GM12878 (cell line): Measurements from ENCODE around the gene LDHA. TPM values are rescaled to one million over a fixed set of nuclear protein-coding genes. Genes with fewer than 3 reads are reported as not detected.

ENCODE experiments used
- ATAC-seq: fragments of 200-7000 bp; cut with Tn5 transposase; 3 replicates; pipeline ENCODE4 v1.9.1; 2020; ENCODE audit warnings: mild to moderate bottlenecking, moderate library complexity
- BruUV-seq: library from RNA; stranded (reverse); fragments of 400-500 nt; replicated peaks from 2 replicates; lab custom pipeline; 2021; lab: Mats Ljungman, UMichigan
- CTCF ChIA-PET: fragments of 300-600 bp; sonication (Branson Sonifier 250); formaldehyde crosslinking; extraction: SDS; loops from one replicate; lab custom pipeline; 2021; ENCODE audit warnings: inconsistent platforms; lab: Yijun Ruan, JAX
- POLR2A ChIA-PET: fragments of 350-600 bp; formaldehyde crosslinking; extraction: SDS; loops from one replicate; lab custom pipeline; 2021; ENCODE audit warnings: inconsistent platforms; lab: Charles Lee
- RAD21 ChIA-PET: fragments of 300-600 bp; sonication (Branson Sonifier 250); formaldehyde crosslinking; loops from one replicate; lab custom pipeline; 2023; ENCODE audit warnings: antibody characterized with exemption; ENCODE audit not compliant: unreplicated experiment; lab: Charles Lee
- SMC1A ChIA-PET: fragments of 300-600 bp; sonication (Branson Sonifier 250); formaldehyde crosslinking; loops from one replicate; lab custom pipeline; 2023; ENCODE audit not compliant: unreplicated experiment, uncharacterized antibody; lab: Charles Lee
- DNase-seq: peaks from one replicate; pipeline ENCODE4 v3.0.0-alpha.2; 2011; ENCODE audit warnings: low read depth, low spot score
- FAIRE-seq: peaks from 3 replicates; lab custom pipeline; 2011; peaks lifted over from hg19 to GRCh38; lab: Jason Lieb, UNC
- H2AFZ ChIP-seq: 2 replicates; pipeline ENCODE4 v1.6.0; 2011; ENCODE audit warnings: low read depth, low read length, control low read depth; ENCODE audit not compliant: control insufficient read depth
- H3K27ac ChIP-seq: 2 replicates; pipeline ENCODE4 v1.5.1; 2011; ENCODE audit warnings: control low read depth; ENCODE audit not compliant: control insufficient read depth, insufficient read depth
- H3K27me3 ChIP-seq, 2 experiments: replicated peaks in 1 of 2; 2 replicates each; pipeline versions ENCODE4 v1.6.0 to v1.6.1; 2011; ENCODE audit warnings: low read length in 1 of 2; ENCODE audit not compliant: control insufficient read depth in 2 of 2, insufficient read depth in 2 of 2
- H3K36me3 ChIP-seq, 2 experiments: 2 replicates each; pipeline ENCODE4 v1.5.1; 2011; ENCODE audit warnings: low read length in 1 of 2; ENCODE audit not compliant: control insufficient read depth in 2 of 2, insufficient read depth in 2 of 2
- H3K4me1 ChIP-seq: 2 replicates; pipeline ENCODE4 v1.6.1; 2011; ENCODE audit warnings: mild to moderate bottlenecking, low read length, moderate library complexity, mixed read lengths; ENCODE audit not compliant: control insufficient read depth, insufficient read depth
- H3K4me2 ChIP-seq: 2 replicates; pipeline ENCODE4 v1.6.0; 2011; ENCODE audit warnings: control low read depth; ENCODE audit not compliant: control insufficient read depth, insufficient read depth
- H3K4me3 ChIP-seq: fragments of 200-600 bp; sonication (generic); 2 replicates; pipeline ENCODE4 v1.5.1; 2016
- H3K79me2 ChIP-seq: 2 replicates; pipeline ENCODE4 v1.6.0; 2011; ENCODE audit warnings: low read length; ENCODE audit not compliant: control insufficient read depth, insufficient read depth
- H3K9ac ChIP-seq: 2 replicates; pipeline ENCODE4 v1.8.0; 2011; ENCODE audit warnings: low read length, control low read depth, mixed read lengths; ENCODE audit not compliant: control insufficient read depth, insufficient read depth
- H3K9me3 ChIP-seq: replicated peaks from 3 replicates; pipeline ENCODE4 v1.5.1; 2011; ENCODE audit warnings: mild to moderate bottlenecking, low read length; ENCODE audit not compliant: control insufficient read depth, insufficient read depth
- H4K20me1 ChIP-seq: 2 replicates; pipeline ENCODE4 v1.6.0; 2011; ENCODE audit not compliant: control insufficient read depth, insufficient read depth
- BMI1 ChIP-seq: fragments of 450-650 bp; IDR thresholded peaks from 2 replicates; pipeline ENCODE4 v1.6.1; 2016; ENCODE audit warnings: mild to moderate bottlenecking, moderate library complexity, borderline replicate concordance
- CBX5 ChIP-seq: sonication (generic); IDR thresholded peaks from 2 replicates; pipeline ENCODE4 v1.6.1; 2016; ENCODE audit warnings: low read depth, moderate library complexity, mild to moderate bottlenecking, inconsistent platforms
- CEBPB ChIP-seq, 2 experiments: fragments of 150-350 bp in 1 of 2; IDR thresholded peaks; 2 replicates each; pipeline ENCODE4 v1.6.1; 2012 to 2014; ENCODE audit warnings: low read depth in 2 of 2, low read length in 2 of 2, borderline replicate concordance in 1 of 2, inconsistent platforms in 1 of 2
- CHD2 ChIP-seq: IDR thresholded peaks from 2 replicates; pipeline ENCODE4 v1.6.1; 2011; ENCODE audit warnings: low read depth, low read length, improper control_type of control experiment, borderline replicate concordance
- EZH2 ChIP-seq: IDR thresholded peaks from 2 replicates; pipeline ENCODE4 v1.6.1; 2012; ENCODE audit warnings: low read depth, mild to moderate bottlenecking, control low read depth, inconsistent platforms, low read length, borderline replicate concordance; ENCODE audit not compliant: control insufficient read depth
- KAT2A ChIP-seq: conservative IDR thresholded peaks from 2 replicates; pipeline ENCODE4 v1.6.1; 2011; ENCODE audit warnings: low read depth, low read length; ENCODE audit not compliant: control insufficient read depth
- MEF2A ChIP-seq: IDR thresholded peaks from 2 replicates; pipeline ENCODE4 v1.6.1; 2011; ENCODE audit warnings: low read depth, mild to moderate bottlenecking, low read length, moderate library complexity; ENCODE audit not compliant: insufficient read depth
- NFYA ChIP-seq: IDR thresholded peaks from 2 replicates; pipeline ENCODE4 v1.6.1; 2011; ENCODE audit warnings: low read depth, mild to moderate bottlenecking, low read length, improper control_type of control experiment, borderline replicate concordance
- NR2F1 ChIP-seq: fragments of 450-650 bp; conservative IDR thresholded peaks from 2 replicates; pipeline ENCODE4 v1.6.1; 2017; ENCODE audit warnings: mild to moderate bottlenecking
- POU2F2 ChIP-seq: IDR thresholded peaks from 3 replicates; pipeline ENCODE4 v1.6.1; 2011; ENCODE audit warnings: low read depth, mild to moderate bottlenecking, low read length, borderline replicate concordance
- SIN3A ChIP-seq: IDR thresholded peaks from 2 replicates; pipeline ENCODE4 v1.6.1; 2012; ENCODE audit warnings: low read depth, low read length, improper control_type of control experiment
- SMAD1 ChIP-seq: fragments of 450-650 bp; IDR thresholded peaks from 2 replicates; pipeline ENCODE4 v1.6.1; 2018; ENCODE audit warnings: mild to moderate bottlenecking, low read depth; ENCODE audit not compliant: partially characterized antibody
- SMC3 ChIP-seq: IDR thresholded peaks from 2 replicates; pipeline ENCODE4 v1.6.1; 2011; ENCODE audit warnings: low read length, improper control_type of control experiment, borderline replicate concordance
- TARDBP ChIP-seq: IDR thresholded peaks from 2 replicates; pipeline ENCODE4 v1.6.1; 2016; ENCODE audit warnings: borderline replicate concordance
- WGBS: methylation state at CpG from one replicate; pipeline ENCODE4 v1.1.6; 2016; ENCODE audit warnings: low lambda C conversion rate; ENCODE audit not compliant: insufficient replicate concordance, insufficient coverage; ENCODE audit errors: missing lambda C conversion rate; 5-methylcytosine and 5-hydroxymethylcytosine counted together
- in situ Hi-C: fragments of 300-500 bp; cut with MboI; formaldehyde crosslinking; loops from 9 replicates; pipeline ENCODE4 v1.14.3; 2018; ENCODE audit warnings: mixed read lengths
- intact Hi-C: fragments of 100-400 bp; cut with micrococcal nuclease; formaldehyde crosslinking; loops from one replicate; pipeline ENCODE4 v1.14.2; 2022; ENCODE audit not compliant: unreplicated experiment
- polyA plus RNA-seq, 11 experiments: library from polyadenylated mRNA; depleted of rRNA in 4 of 11; unstranded in 6 of 11; stranded (reverse) in 5 of 11; fragments of >200 nt; fragmentation: Nextera tagmentation in 4 of 11; fragmentation: Illumina TruSeq in 1 of 11; extraction: Ambion mirVana in 4 of 11; extraction: Trizol in 1 of 11; gene quantifications; 1 replicate in 1 of 11; 2 replicates in 10 of 11; pipeline versions ENCODE4 v1.2.1 to v1.2.3, GENCODE V29; 2011 to 2016; ENCODE audit warnings: inconsistent platforms in 2 of 11, missing spikeins in 2 of 11, low read depth in 1 of 11
- total RNA-seq, 4 experiments: library from RNA; depleted of rRNA in 3 of 4; stranded (reverse); fragments of >200 nt in 3 of 4; fragmentation: Illumina TruSeq in 1 of 4; extraction: Trizol in 1 of 4; gene quantifications; 2 replicates each; pipeline versions ENCODE4 v1.2.1 to v1.2.3, GENCODE V29; 2013 to 2021
- TF ChIP-seq, protein P1 (sequence below): fragments of 450-650 bp; IDR thresholded peaks from 2 replicates; pipeline ENCODE4 v1.6.1; 2017; ENCODE audit warnings: mild to moderate bottlenecking
- TF ChIP-seq, protein P2 (sequence below): fragments of 450-650 bp; IDR thresholded peaks from 2 replicates; pipeline ENCODE4 v1.6.1; 2016; ENCODE audit warnings: mild to moderate bottlenecking
- TF ChIP-seq, protein P3 (sequence below): IDR thresholded peaks from 2 replicates; pipeline ENCODE4 v1.6.1; 2012; ENCODE audit warnings: low read depth, low read length, improper control_type of control experiment

The LDHA gene
- total and polyA plus RNA-seq, 10 of the 15 experiments (the other 5 are each of a cell fraction or from before 2014, with no cell fraction given): 773 to 2,300 (median 1,367) TPM

DNA sequence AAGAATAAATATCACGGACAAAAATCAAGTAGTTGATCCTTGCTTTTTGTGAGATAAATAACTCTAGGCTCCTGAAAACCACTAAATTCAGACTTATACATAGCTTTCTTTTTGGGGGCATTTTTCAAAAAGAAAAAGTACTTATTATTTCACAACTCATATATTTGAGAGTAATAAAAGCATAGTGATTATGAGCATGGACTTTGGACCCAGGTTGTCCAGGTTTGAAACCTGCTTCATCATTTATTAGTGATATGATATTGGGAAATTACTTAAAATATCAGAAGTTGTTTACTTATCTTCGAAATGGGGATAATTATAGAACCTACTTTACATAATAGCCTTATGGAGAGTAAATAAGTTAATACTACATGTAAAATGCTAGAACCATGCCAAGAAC is 44.3 kb downstream of the LDHA start:
- intact Hi-C loops: no loop called here

GRCh38 chr11:18449251-18449650 is 54.9 kb downstream of the LDHA start:
- H3K27ac ChIP-seq: no peak overlapping the region
- no peaks in the 10 kb centered on the region for H3K4me1 ChIP-seq
- ChIA-PET RAD21 (no interaction called here), POLR2A (no interaction called here), SMC1A (interaction anchor here (0.7 kb wide), 1 partner anchor 316 kb away, joined by 3 read pairs; no protein-coding TSS in a partner anchor), CTCF (no interaction called here)
- H3K9me3 ChIP-seq: no peaks in the 10 kb centered on the region
- BruUV-seq: no TSS peak
- WGBS: 58% methylated on average over 3 of the region's 3 CpGs
- DNase-seq: no peak
- in situ Hi-C loops (no loop called here), intact Hi-C loops (no loop called here)
- no peaks in the 10 kb centered on the region for H3K79me2 ChIP-seq
- FAIRE-seq: no peak
- no peak overlapping the region for H2AFZ ChIP-seq
- no peak overlapping the region for H3K9ac ChIP-seq
- no peak; the same call in 2 of the 3 replicates for ATAC-seq
- no peaks in the 10 kb centered on the region for H3K36me3 ChIP-seq
- H3K4me3 ChIP-seq: no peak overlapping the region
- no peak overlapping the region for H3K4me2 ChIP-seq
- H4K20me1 ChIP-seq: no peaks in the 10 kb centered on the region
- no peaks in the 10 kb centered on the region; a peak in 2 of 4 replicates for H3K27me3 ChIP-seq
- TF ChIP-seq CBX5: no peak
- no peak for TF ChIP-seq NFYA
- no peak for TF ChIP-seq POU2F2
- TF ChIP-seq, protein P1, sequence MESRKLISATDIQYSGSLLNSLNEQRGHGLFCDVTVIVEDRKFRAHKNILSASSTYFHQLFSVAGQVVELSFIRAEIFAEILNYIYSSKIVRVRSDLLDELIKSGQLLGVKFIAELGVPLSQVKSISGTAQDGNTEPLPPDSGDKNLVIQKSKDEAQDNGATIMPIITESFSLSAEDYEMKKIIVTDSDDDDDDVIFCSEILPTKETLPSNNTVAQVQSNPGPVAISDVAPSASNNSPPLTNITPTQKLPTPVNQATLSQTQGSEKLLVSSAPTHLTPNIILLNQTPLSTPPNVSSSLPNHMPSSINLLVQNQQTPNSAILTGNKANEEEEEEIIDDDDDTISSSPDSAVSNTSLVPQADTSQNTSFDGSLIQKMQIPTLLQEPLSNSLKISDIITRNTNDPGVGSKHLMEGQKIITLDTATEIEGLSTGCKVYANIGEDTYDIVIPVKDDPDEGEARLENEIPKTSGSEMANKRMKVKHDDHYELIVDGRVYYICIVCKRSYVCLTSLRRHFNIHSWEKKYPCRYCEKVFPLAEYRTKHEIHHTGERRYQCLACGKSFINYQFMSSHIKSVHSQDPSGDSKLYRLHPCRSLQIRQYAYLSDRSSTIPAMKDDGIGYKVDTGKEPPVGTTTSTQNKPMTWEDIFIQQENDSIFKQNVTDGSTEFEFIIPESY: no peak
- TF ChIP-seq, protein P2, sequence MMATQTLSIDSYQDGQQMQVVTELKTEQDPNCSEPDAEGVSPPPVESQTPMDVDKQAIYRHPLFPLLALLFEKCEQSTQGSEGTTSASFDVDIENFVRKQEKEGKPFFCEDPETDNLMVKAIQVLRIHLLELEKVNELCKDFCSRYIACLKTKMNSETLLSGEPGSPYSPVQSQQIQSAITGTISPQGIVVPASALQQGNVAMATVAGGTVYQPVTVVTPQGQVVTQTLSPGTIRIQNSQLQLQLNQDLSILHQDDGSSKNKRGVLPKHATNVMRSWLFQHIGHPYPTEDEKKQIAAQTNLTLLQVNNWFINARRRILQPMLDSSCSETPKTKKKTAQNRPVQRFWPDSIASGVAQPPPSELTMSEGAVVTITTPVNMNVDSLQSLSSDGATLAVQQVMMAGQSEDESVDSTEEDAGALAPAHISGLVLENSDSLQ: no peak
- no peak for TF ChIP-seq SIN3A
- TF ChIP-seq CHD2: no peak
- TF ChIP-seq BMI1: no peak

More for the DNA sequence above, 44.3 kb downstream of the LDHA start:
- Histone ChIP-seq H3K27ac (no peak overlapping the region), H4K20me1 (no peaks in the 10 kb centered on the region), H3K79me2 (no peaks in the 10 kb centered on the region), H3K4me1 (no peaks in the 10 kb centered on the region), H3K9ac (no peak overlapping the region), H2AFZ (no peak overlapping the region), H3K36me3 (no peaks in the 10 kb centered on the region), H3K4me3 (no peak overlapping the region), H3K4me2 (no peak overlapping the region), H3K27me3 (no peaks in the 10 kb centered on the region), H3K9me3 (peaks cover 2% of the 10 kb centered on the region; the same call in 2 of the 3 replicates)
- ATAC-seq: no peak
- ChIA-PET RAD21 (no interaction called here), CTCF (interaction anchor here (0.7 to 0.9 kb wide), 2 partner anchors 189 to 344 kb away, joined by 3 read pairs; no protein-coding TSS in a partner anchor), SMC1A (no interaction called here), POLR2A (no interaction called here)
- 37% methylated on average over 2 of the region's 2 CpGs for WGBS
- in situ Hi-C loops: no loop called here
- TF ChIP-seq, protein P3, sequence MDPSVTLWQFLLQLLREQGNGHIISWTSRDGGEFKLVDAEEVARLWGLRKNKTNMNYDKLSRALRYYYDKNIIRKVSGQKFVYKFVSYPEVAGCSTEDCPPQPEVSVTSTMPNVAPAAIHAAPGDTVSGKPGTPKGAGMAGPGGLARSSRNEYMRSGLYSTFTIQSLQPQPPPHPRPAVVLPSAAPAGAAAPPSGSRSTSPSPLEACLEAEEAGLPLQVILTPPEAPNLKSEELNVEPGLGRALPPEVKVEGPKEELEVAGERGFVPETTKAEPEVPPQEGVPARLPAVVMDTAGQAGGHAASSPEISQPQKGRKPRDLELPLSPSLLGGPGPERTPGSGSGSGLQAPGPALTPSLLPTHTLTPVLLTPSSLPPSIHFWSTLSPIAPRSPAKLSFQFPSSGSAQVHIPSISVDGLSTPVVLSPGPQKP: no peak
- TF ChIP-seq CEBPB (IDR thresholded peaks at IDR 0.05; ENCODE audit: borderline replicate concordance in 1 of 2, low read depth in 2 of 2, low read length in 2 of 2) (no peak), EZH2 (no peak), NR2F1 (no peak), SMC3 (no peak), KAT2A (no peak), SMAD1 (no peak), MEF2A (no peak), TARDBP (no peak)
- FAIRE-seq: no peak
- no peak for DNase-seq
- no TSS peak for BruUV-seq
